ELF-1 (cell line): ENCODE results near the gene IRX5.

Experiments used
- DNase-seq: peaks from one replicate; pipeline ENCODE4 v3.0.0-alpha.2; 2016; ENCODE audit warnings: low read depth, low spot score

Gene IRX5

GRCh38 chr16:54931120-54932014 lies 702 bp downstream of the IRX5 start:
- peak; percentile 32 for DNase-seq

GRCh38 chr16:54932021-54932660 lies 1.5 kb downstream of the IRX5 start:
- DNase-seq: peak; percentile 19

- peak; percentile 30 for DNase-seq
Measured at GRCh38 chr16:54932737-54933254, 2.1 kb downstream of the IRX5 start.

- peak; percentile 46 for DNase-seq
Measured at GRCh38 chr16:54933281-54934011, 2.8 kb downstream of the IRX5 start.

GRCh38 chr16:54934481-54935265 lies 4.0 kb downstream of the IRX5 start:
- peak; percentile 69 for DNase-seq

- no peak for DNase-seq
Measured at GRCh38 chr16:54935266-54935968, 4.8 kb downstream of the IRX5 start.

GRCh38 chr16:54936201-54936978 lies 5.7 kb downstream of the IRX5 start:
- DNase-seq: peak; percentile 76

- peak; percentile 81 for DNase-seq
Measured at GRCh38 chr16:54936979-54937670, 6.5 kb downstream of the IRX5 start.

GRCh38 chr16:54937671-54938211 lies 7.1 kb downstream of the IRX5 start:
- DNase-seq: peak; percentile 33

- peak; percentile 57 for DNase-seq
Measured at GRCh38 chr16:54938212-54939028, 7.8 kb downstream of the IRX5 start.

- DNase-seq: no peak
Measured at GRCh38 chr16:54939029-54939346, 8.3 kb downstream of the IRX5 start.

- DNase-seq: peak; percentile 72
Measured at GRCh38 chr16:54939510-54940278, 9.0 kb downstream of the IRX5 start.

- no peak for DNase-seq
Measured at GRCh38 chr16:54940279-54940604, 9.6 kb downstream of the IRX5 start.

- DNase-seq: no peak
Measured at GRCh38 chr16:54942353-54942943, 11.8 kb downstream of the IRX5 start.

- no peak for DNase-seq
Measured at GRCh38 chr16:54944002-54944401, 13.3 kb downstream of the IRX5 start.

- no peak for DNase-seq
Measured at GRCh38 chr16:54945063-54945462, 14.4 kb downstream of the IRX5 start.

GRCh38 chr16:54946909-54947308 lies 16.2 kb downstream of the IRX5 start:
- no peak for DNase-seq
